Activated T-helper 9 cell treated with anti-CD3 and anti-CD28 coated beads, Interleukin-2, amount 50 U/mL, for 16 hours (primary cell): ENCODE data around the gene AFDN.
"Not testable (repeated sequence)": the region's sequence is repeated elsewhere in the genome, so short reads cannot be mapped to it uniquely, and the experiment has no call there.

Experiments used
- DNase-seq: peaks from one replicate; pipeline ENCODE4 v3.0.0-alpha.2; 2020; ENCODE audit warnings: low read depth

Gene AFDN

GRCh38 chr6:168000198-168001028 is 173.7 kb downstream of the AFDN start:
- no peak for DNase-seq

- DNase-seq, result no peak
Observed at GRCh38 chr6:168001029-168001332, 174.3 kb downstream of the AFDN start.

- not testable (repeated sequence) for DNase-seq
Observed at GRCh38 chr6:168001514-168001913, 174.8 kb downstream of the AFDN start.

GRCh38 chr6:168002804-168003203 is 176.1 kb downstream of the AFDN start:
- DNase-seq, result no peak

GRCh38 chr6:168004023-168004422 is 177.3 kb downstream of the AFDN start:
- no peak for DNase-seq

- no peak for DNase-seq
Observed at GRCh38 chr6:168004945-168005344, 178.2 kb downstream of the AFDN start.

- no peak for DNase-seq
Observed at GRCh38 chr6:168005796-168006195, 179.1 kb downstream of the AFDN start.

GRCh38 chr6:168007592-168008338 is 181.1 kb downstream of the AFDN start:
- no peak for DNase-seq

GRCh38 chr6:168009331-168009730 is 182.6 kb downstream of the AFDN start:
- DNase-seq, result no peak

- DNase-seq, result no peak
Observed at GRCh38 chr6:168011291-168011690, 184.6 kb downstream of the AFDN start.

- DNase-seq, result no peak
Observed at GRCh38 chr6:168012431-168013249, 185.9 kb downstream of the AFDN start.

GRCh38 chr6:168013250-168013915 is 186.7 kb downstream of the AFDN start:
- DNase-seq, result no peak

- DNase-seq, result no peak
Observed at GRCh38 chr6:168014428-168014827, 187.7 kb downstream of the AFDN start.

GRCh38 chr6:168015009-168015408 is 188.3 kb downstream of the AFDN start:
- DNase-seq, result no peak

- DNase-seq, result no peak
Observed at GRCh38 chr6:168015482-168016175, 188.9 kb downstream of the AFDN start.

- no peak for DNase-seq
Observed at GRCh38 chr6:168016176-168016620, 189.5 kb downstream of the AFDN start.

- DNase-seq, result no peak
Observed at GRCh38 chr6:168016721-168017525, 190.2 kb downstream of the AFDN start.

GRCh38 chr6:168017629-168018028 is 190.9 kb downstream of the AFDN start:
- no peak for DNase-seq

- no peak for DNase-seq
Observed at GRCh38 chr6:168018664-168019063, 192.0 kb downstream of the AFDN start.

GRCh38 chr6:168020242-168020641 is 193.5 kb downstream of the AFDN start:
- no peak for DNase-seq

- no peak for DNase-seq
Observed at GRCh38 chr6:168021581-168021980, 194.9 kb downstream of the AFDN start.
